ENCODE data around the gene SFMBT2. TPM values are rescaled to one million over a fixed set of nuclear protein-coding genes. Genes with fewer than 3 reads are reported as not detected.

Gene SFMBT2
- total RNA-seq, 1 experiment from 2014 or later, result 0.02 TPM

- intact Hi-C loops (cut with micrococcal nuclease), result loop anchor here (5.0 to 10.0 kb wide), 3 partner anchors 298 to 1005 kb away; no protein-coding TSS in a partner anchor
- Histone ChIP-seq H3K4me2 (ENCODE audit: low read length) (no peak overlapping the region), H3K4me1 (ENCODE audit: control insufficient read depth in 1 of 2, insufficient read depth in 2 of 2, low read length in 2 of 2) (no peaks in the 10 kb centered on the region), H2AFZ (ENCODE audit: low read depth, low read length, poor library complexity, severe bottlenecking) (no peak overlapping the region), H3K27ac (ENCODE audit: low read depth, low read length) (no peak overlapping the region), H3K4me3 (replicated peaks in 1 of 2; ENCODE audit: low read depth in 1 of 2, low read length in 2 of 2) (no peak overlapping the region), H3K27me3 (ENCODE audit: insufficient read depth, low read length) (peaks cover 30% of the 10 kb centered on the region), H3K9me3 (ENCODE audit: control insufficient read depth in 1 of 2, insufficient read depth in 1 of 2, low read depth in 1 of 2, low read length in 2 of 2) (no peaks in the 10 kb centered on the region), H4K20me1 (ENCODE audit: insufficient read depth) (no peaks in the 10 kb centered on the region; the same call in 1 of the 2 replicates), H3K36me3 (ENCODE audit: control insufficient read depth in 1 of 2, insufficient read depth in 2 of 2, low read length in 2 of 2) (no peaks in the 10 kb centered on the region), H3K79me2 (ENCODE audit: insufficient read depth, low read length) (no peaks in the 10 kb centered on the region), H3K9me2 (ENCODE audit: insufficient read depth) (no peaks in the 10 kb centered on the region), H3K9ac (ENCODE audit: low read length) (no peak overlapping the region)
- no peak for ATAC-seq
- POLR2A ChIA-PET, result no interaction called here
- BruUV-seq (replicated peaks), result no TSS peak
- RAD21 ChIA-PET (ENCODE audit: low non-redundant PET in 1 of 2, low total read pairs in 2 of 2, uncharacterized antibody in 2 of 2, unreplicated experiment in 2 of 2), result no interaction called here
- no peak for TF ChIP-seq CTCF (IDR thresholded peaks at IDR 0.05 in 2 of 3, conservative IDR thresholded peaks at IDR 0.05 in 1 of 3; ENCODE audit: borderline replicate concordance in 1 of 3, insufficient read depth in 1 of 3, low read depth in 2 of 3, low read length in 2 of 3)
- CTCF ChIA-PET, result interaction anchor here (0.7 kb wide), 1 partner anchor 160 kb away, joined by 3 read pairs; no protein-coding TSS in a partner anchor
- no peak for DNase-seq (ENCODE audit: low read depth, low spot score)
These were observed 9.2 kb upstream of the SFMBT2 start for GRCh38 chr10:7419998-7420397.

GRCh38 chr10:7417807-7418206 is 7.0 kb upstream of the SFMBT2 start:
- H3K9me2 ChIP-seq (ENCODE audit: insufficient read depth), result no peaks in the 10 kb centered on the region
- ATAC-seq, result no peak
- peaks cover 24% of the 10 kb centered on the region for H3K27me3 ChIP-seq (ENCODE audit: insufficient read depth, low read length)
- H3K4me2 ChIP-seq (ENCODE audit: low read length), result no peak overlapping the region
- BruUV-seq (replicated peaks), result no TSS peak
- ChIA-PET CTCF (interaction anchor here (1.5 kb wide), 1 partner anchor 497 kb away, joined by 3 read pairs; no protein-coding TSS in a partner anchor), POLR2A (no interaction called here), RAD21 (ENCODE audit: low non-redundant PET in 1 of 2, low total read pairs in 2 of 2, uncharacterized antibody in 2 of 2, unreplicated experiment in 2 of 2) (no interaction called here)
- H3K27ac ChIP-seq (ENCODE audit: low read depth, low read length), result no peak overlapping the region
- no peaks in the 10 kb centered on the region for H3K4me1 ChIP-seq (ENCODE audit: control insufficient read depth in 1 of 2, insufficient read depth in 2 of 2, low read length in 2 of 2)
- no peaks in the 10 kb centered on the region for H3K36me3 ChIP-seq (ENCODE audit: control insufficient read depth in 1 of 2, insufficient read depth in 2 of 2, low read length in 2 of 2)
- H3K4me3 ChIP-seq (replicated peaks in 1 of 2; ENCODE audit: low read depth in 1 of 2, low read length in 2 of 2), result no peak overlapping the region
- H2AFZ ChIP-seq (ENCODE audit: low read depth, low read length, poor library complexity, severe bottlenecking), result no peak overlapping the region
- H4K20me1 ChIP-seq (ENCODE audit: insufficient read depth), result no peaks in the 10 kb centered on the region; the same call in 1 of the 2 replicates
- H3K9ac ChIP-seq (ENCODE audit: low read length), result no peak overlapping the region
- DNase-seq (ENCODE audit: low read depth, low spot score), result no peak
- no peaks in the 10 kb centered on the region for H3K79me2 ChIP-seq (ENCODE audit: insufficient read depth, low read length)
- no peaks in the 10 kb centered on the region for H3K9me3 ChIP-seq (ENCODE audit: control insufficient read depth in 1 of 2, insufficient read depth in 1 of 2, low read depth in 1 of 2, low read length in 2 of 2)
- intact Hi-C loops (cut with micrococcal nuclease), result loop anchor here (1.0 to 10.0 kb wide), 7 partner anchors 157 to 1003 kb away; no protein-coding TSS in a partner anchor
- TF ChIP-seq POLR2A (IDR thresholded peaks at IDR 0.05; ENCODE audit: borderline replicate concordance, extremely low read depth, insufficient read depth, insufficient read length) (no peak), YY1 (IDR thresholded peaks at IDR 0.05; ENCODE audit: extremely low read depth, insufficient replicate concordance, low read depth, low read length) (no peak), JUND (IDR thresholded peaks at IDR 0.05) (no peak), REST (IDR thresholded peaks at IDR 0.05; ENCODE audit: low read depth) (no peak), CTCF (IDR thresholded peaks at IDR 0.05 in 2 of 3, conservative IDR thresholded peaks at IDR 0.05 in 1 of 3; ENCODE audit: borderline replicate concordance in 1 of 3, insufficient read depth in 1 of 3, low read depth in 2 of 3, low read length in 2 of 3) (no peak), SP1 (IDR thresholded peaks at IDR 0.05; ENCODE audit: low read depth) (no peak), EGR1 (IDR thresholded peaks at IDR 0.05; ENCODE audit: low read depth) (no peak), TCF7L2 (IDR thresholded peaks at IDR 0.05; ENCODE audit: borderline replicate concordance, extremely low read depth, insufficient read depth, insufficient read length) (no peak), EZH2phosphoT487 (IDR thresholded peaks at IDR 0.05; ENCODE audit: borderline replicate concordance) (no peak), CEBPB (IDR thresholded peaks at IDR 0.05; ENCODE audit: low read depth) (no peak), ATF3 (IDR thresholded peaks at IDR 0.05) (no peak)

Measured in HCT116 (cell line).